Gastroesophageal sphincter (tissue), 4 donors: ENCODE results near the gene IRAK2. TPM values are rescaled to one million over a fixed set of nuclear protein-coding genes. Genes with fewer than 3 reads are reported as not detected.

ENCODE experiments used
- ATAC-seq: fragments of 150-250 bp; one replicate; pipeline ENCODE4 v1.9.1; 2016; ENCODE audit warnings: mild to moderate bottlenecking, moderate library complexity
- H3K27ac ChIP-seq, 4 donors: fragments of 200-600 bp; sonication (generic) in 3 of 4; 1 replicate in 3 of 4; 2 replicates in 1 of 4; pipeline ENCODE4 v1.5.1; 2016 to 2019
- H3K27me3 ChIP-seq: fragments of 200-600 bp; sonication (generic); one replicate; pipeline ENCODE4 v1.5.1; 2019
- H3K36me3 ChIP-seq, 2 donors: fragments of 200-600 bp; sonication (generic); one replicate each; pipeline ENCODE4 v1.5.1; 2019; ENCODE audit warnings: control low read depth in 1 of 2
- H3K4me1 ChIP-seq, 3 donors: fragments of 200-600 bp; sonication (generic); 1 replicate in 2 of 3; 2 replicates in 1 of 3; pipeline ENCODE4 v1.5.1; 2016 to 2019; ENCODE audit warnings: control low read depth in 2 of 3
- H3K4me3 ChIP-seq, 2 donors: fragments of 200-600 bp; sonication (generic); one replicate each; pipeline ENCODE4 v1.5.1; 2019; ENCODE audit warnings: mild to moderate bottlenecking in 1 of 2, moderate library complexity in 1 of 2
- H3K9me3 ChIP-seq, 3 donors: fragments of 200-600 bp; sonication (generic); one replicate each; pipeline ENCODE4 v1.5.1; 2017 to 2019; ENCODE audit warnings: control low read depth in 2 of 3
- EP300 ChIP-seq: sonication (generic); formaldehyde crosslinking; IDR thresholded peaks from one replicate; pipeline ENCODE4 v1.6.1; 2017; ENCODE audit warnings: antibody characterized with exemption, mild to moderate bottlenecking
- POLR2A ChIP-seq, 2 donors: fragments of 450-650 bp; IDR thresholded peaks; one replicate each; pipeline ENCODE4 v1.6.1; 2017; ENCODE audit warnings: antibody characterized with exemption in 2 of 2, mild to moderate bottlenecking in 2 of 2, moderate library complexity in 1 of 2
- POLR2AphosphoS5 ChIP-seq: sonication (generic); formaldehyde crosslinking; IDR thresholded peaks from one replicate; pipeline ENCODE4 v1.6.1; 2017; ENCODE audit warnings: antibody characterized with exemption
- WGBS, 2 donors: methylation state at CpG; one replicate each; pipeline ENCODE4 v1.1.5; 2018; ENCODE audit warnings: low coverage in 1 of 2; 5-methylcytosine and 5-hydroxymethylcytosine counted together
- total RNA-seq, 4 donors: library from RNA; depleted of rRNA; stranded (reverse); fragments of >200 nt; gene quantifications; one replicate each; pipeline ENCODE4 v1.1.0, GENCODE V29; 2016
- TF ChIP-seq, protein P1 (sequence below), 4 experiments: fragments of 200-600 bp in 2 of 4; fragments of 450-650 bp in 2 of 4; sonication (generic) in 1 of 4; IDR thresholded peaks; one replicate each; pipeline ENCODE4 v1.5.1; 2017 to 2019; ENCODE audit warnings: antibody characterized with exemption in 4 of 4, mild to moderate bottlenecking in 2 of 4, moderate library complexity in 2 of 4

IRAK2 gene
- total RNA-seq, 4 donors from 2014 or later, result 2.2 to 4.4 (median 3.3) TPM

DNA sequence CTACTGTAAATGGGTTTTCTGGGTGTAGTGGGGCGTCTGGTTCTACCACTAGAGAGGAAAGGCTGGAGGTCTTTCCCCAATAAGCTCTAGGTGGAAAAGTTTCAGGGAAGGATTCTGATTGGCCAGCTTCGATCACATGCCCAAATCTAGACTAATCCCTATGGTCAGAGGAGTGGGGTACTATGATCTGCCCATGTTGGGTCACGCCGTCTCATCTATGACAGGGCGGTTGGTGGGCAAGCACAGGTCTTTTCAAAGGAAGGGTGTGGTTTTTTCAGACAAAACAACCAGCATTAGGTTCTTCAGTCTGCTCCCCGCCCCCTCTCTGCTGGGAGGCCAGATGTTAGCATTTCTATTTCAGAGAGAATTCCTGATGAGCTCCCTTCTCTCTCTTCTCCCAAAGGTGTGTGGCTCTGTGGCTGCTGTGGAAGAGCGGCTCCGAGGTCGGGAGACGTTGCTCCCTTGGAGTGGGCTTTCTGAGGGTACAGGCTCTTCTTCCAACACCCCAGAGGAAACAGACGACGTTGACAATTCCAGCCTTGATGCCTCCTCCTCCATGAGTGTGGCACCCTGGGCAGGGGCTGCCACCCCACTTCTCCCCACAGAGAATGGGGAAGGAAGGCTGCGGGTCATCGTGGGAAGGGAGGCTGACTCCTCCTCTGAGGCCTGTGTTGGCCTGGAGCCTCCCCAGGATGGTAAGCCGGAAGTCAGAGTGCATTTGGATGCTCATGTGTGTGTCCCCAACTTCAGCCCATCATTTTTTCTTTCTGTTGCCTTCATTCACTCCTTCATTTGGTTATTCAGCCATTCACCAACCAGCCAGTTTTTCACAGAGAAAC lies 73.8 kb downstream of the IRAK2 start:
- WGBS, 2 donors, result 84 to 92% methylated on average over 2 to 5 of the region's 15 CpGs
- Histone ChIP-seq H3K36me3 (peaks cover 0 to 61% of the 10 kb centered on the region in 2 donors), H3K27ac (no peak overlapping the region), H3K9me3 (no peaks in the 10 kb centered on the region), H3K4me1 (no peaks in the 10 kb centered on the region), H3K4me3 (no peak overlapping the region), H3K27me3 (no peaks in the 10 kb centered on the region)
- ATAC-seq, result no peak
- TF ChIP-seq, protein P1, sequence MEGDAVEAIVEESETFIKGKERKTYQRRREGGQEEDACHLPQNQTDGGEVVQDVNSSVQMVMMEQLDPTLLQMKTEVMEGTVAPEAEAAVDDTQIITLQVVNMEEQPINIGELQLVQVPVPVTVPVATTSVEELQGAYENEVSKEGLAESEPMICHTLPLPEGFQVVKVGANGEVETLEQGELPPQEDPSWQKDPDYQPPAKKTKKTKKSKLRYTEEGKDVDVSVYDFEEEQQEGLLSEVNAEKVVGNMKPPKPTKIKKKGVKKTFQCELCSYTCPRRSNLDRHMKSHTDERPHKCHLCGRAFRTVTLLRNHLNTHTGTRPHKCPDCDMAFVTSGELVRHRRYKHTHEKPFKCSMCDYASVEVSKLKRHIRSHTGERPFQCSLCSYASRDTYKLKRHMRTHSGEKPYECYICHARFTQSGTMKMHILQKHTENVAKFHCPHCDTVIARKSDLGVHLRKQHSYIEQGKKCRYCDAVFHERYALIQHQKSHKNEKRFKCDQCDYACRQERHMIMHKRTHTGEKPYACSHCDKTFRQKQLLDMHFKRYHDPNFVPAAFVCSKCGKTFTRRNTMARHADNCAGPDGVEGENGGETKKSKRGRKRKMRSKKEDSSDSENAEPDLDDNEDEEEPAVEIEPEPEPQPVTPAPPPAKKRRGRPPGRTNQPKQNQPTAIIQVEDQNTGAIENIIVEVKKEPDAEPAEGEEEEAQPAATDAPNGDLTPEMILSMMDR (IDR thresholded peaks at IDR 0.05), result no peak
- TF ChIP-seq POLR2A (IDR thresholded peaks at IDR 0.05) (no peak), EP300 (no peak), POLR2AphosphoS5 (no peak)

DNA sequence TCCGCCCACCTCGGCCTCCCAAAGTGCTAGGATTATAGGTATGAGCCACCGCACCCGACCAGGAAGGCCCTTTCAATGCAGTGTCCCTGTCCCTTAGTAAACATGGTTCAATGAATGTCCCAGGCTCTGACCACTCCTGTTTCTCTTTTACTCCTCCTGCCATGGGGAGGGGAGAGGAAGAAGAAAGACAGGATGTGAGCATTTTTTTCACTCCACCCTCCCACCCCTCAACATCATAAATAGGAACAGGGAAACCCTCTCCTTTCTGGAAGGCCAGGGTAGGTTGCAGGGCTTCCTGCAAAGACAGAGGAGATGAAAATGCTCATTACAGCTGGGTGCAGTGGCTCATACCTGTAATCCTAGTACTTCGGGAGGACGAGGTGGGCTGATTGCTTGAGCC lies 76.1 kb downstream of the IRAK2 start:
- Histone ChIP-seq H3K4me3 (no peak overlapping the region), H3K4me1 (no peaks in the 10 kb centered on the region), H3K36me3 (peaks cover 0 to 44% of the 10 kb centered on the region in 2 donors), H3K27ac (no peak overlapping the region), H3K27me3 (no peaks in the 10 kb centered on the region), H3K9me3 (peaks cover 0 to 15% (median 0%) of the 10 kb centered on the region in 3 donors)
- WGBS, 2 donors, result 67 to 100% methylated on average over 2 to 3 of the region's 6 CpGs
- TF ChIP-seq POLR2AphosphoS5, result no peak
- no peak for TF ChIP-seq EP300
- TF ChIP-seq POLR2A (IDR thresholded peaks at IDR 0.05), result no peak
- TF ChIP-seq, protein P1 (IDR thresholded peaks at IDR 0.05), result no peak
- no peak for ATAC-seq

DNA sequence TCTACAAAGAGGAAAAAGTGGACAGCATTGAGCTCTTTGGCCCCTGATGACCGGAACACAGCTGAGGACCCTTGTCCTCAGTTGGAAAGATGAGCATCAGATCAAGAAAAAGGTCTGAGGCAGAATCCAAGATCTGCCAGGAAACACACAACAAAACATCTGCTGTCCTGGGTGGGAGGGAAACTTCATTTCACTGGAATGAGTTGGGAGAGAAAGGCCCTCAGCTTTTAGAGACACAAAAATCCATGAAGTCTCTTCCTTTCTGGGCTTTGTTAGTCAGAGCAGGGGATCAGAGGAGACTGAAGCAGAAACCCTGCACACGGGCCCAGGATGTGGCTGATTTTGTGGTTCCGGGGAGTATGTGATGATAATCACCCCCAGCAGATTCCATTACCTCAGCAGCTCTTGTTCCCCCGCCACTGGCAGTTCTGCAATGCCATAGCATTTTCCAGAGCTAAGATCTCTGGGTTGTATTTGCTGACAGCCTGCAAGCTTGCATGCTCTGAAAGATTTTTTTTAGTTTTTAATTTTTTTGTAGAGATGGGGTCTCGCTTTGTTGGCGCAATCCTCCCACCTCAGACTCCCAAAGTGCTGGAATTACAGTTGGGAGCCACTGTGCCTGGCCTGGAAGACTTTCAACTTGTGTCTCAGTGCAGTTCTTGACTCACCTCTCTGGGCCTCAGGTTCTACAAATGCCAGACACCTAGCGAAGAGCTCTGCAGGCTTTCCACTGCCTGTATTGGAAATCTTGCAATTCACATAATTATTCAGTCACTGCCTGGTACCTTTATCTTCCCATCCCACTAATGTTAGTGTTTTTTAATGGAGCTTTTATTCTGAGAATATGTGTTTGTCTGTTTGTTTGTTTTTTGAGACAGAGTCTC lies 77.7 kb downstream of the IRAK2 start:
- H3K9me3 ChIP-seq, result peaks cover 0 to 16% (median 0%) of the 10 kb centered on the region in 3 donors
- peaks cover 0 to 1% (median 0%) of the 10 kb centered on the region in 3 donors for H3K4me1 ChIP-seq
- H3K27ac ChIP-seq, result no peak overlapping the region
- H3K36me3 ChIP-seq, result peaks cover 0 to 29% of the 10 kb centered on the region in 2 donors
- no peak overlapping the region for H3K4me3 ChIP-seq
- no peaks in the 10 kb centered on the region for H3K27me3 ChIP-seq
- ATAC-seq, result no peak
- WGBS, 2 donors, result 74 to 78% methylated on average over 6 to 7 of the region's 7 CpGs
- TF ChIP-seq EP300, result no peak
- TF ChIP-seq, protein P1 (IDR thresholded peaks at IDR 0.05), result no peak
- TF ChIP-seq POLR2AphosphoS5, result no peak
- no peak for TF ChIP-seq POLR2A (IDR thresholded peaks at IDR 0.05)

DNA sequence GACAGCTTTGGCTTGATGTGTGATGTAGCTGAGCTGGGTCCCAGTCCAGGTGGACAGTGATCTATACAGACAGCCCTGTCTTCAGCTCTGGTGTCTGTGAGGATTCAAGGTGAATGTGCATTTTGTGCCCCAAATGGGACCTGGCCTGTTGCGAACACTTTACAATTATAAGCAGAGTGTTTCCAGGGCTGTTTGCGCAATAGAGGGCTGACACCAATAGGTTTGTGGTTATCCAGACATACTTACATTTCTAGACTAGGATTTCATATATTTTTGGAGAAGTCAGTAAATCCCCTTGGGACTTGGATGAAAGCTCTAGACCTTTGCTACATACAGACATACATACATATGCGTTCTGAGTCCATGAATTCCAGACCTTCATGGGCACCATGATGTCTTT lies 79.3 kb downstream of the IRAK2 start:
- H3K36me3 ChIP-seq, result peaks cover 0 to 23% of the 10 kb centered on the region in 2 donors
- TF ChIP-seq POLR2AphosphoS5 (no peak), EP300 (no peak), POLR2A (IDR thresholded peaks at IDR 0.05) (no peak)
- TF ChIP-seq, protein P1 (IDR thresholded peaks at IDR 0.05), result no peak
- H3K9me3 ChIP-seq, result peaks cover 0 to 16% (median 0%) of the 10 kb centered on the region in 3 donors

More for the DNA sequence above, 79.3 kb downstream of the IRAK2 start:
- H3K27me3 ChIP-seq, result no peaks in the 10 kb centered on the region
- no peak for ATAC-seq
- H3K4me1 ChIP-seq, result peaks cover 0 to 9% (median 0%) of the 10 kb centered on the region in 3 donors
- WGBS, 2 donors, result 67 to 100% methylated on average over 1 to 3 of the region's 3 CpGs
- no peak overlapping the region for H3K4me3 ChIP-seq
- no peak overlapping the region for H3K27ac ChIP-seq
